Measurements from ENCODE around the gene RASSF6.
A peak's percentile ranks its signal among the peaks of the same experiment; 100 is the strongest.
"Not testable (repeated sequence)": the region's sequence is repeated elsewhere in the genome, so short reads cannot be mapped to it uniquely, and the experiment has no call there.

RASSF6 gene, protein sequence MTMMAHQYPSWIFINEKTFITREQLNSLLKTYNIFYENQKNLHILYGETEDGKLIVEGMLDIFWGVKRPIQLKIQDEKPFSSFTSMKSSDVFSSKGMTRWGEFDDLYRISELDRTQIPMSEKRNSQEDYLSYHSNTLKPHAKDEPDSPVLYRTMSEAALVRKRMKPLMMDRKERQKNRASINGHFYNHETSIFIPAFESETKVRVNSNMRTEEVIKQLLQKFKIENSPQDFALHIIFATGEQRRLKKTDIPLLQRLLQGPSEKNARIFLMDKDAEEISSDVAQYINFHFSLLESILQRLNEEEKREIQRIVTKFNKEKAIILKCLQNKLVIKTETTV

DNA sequence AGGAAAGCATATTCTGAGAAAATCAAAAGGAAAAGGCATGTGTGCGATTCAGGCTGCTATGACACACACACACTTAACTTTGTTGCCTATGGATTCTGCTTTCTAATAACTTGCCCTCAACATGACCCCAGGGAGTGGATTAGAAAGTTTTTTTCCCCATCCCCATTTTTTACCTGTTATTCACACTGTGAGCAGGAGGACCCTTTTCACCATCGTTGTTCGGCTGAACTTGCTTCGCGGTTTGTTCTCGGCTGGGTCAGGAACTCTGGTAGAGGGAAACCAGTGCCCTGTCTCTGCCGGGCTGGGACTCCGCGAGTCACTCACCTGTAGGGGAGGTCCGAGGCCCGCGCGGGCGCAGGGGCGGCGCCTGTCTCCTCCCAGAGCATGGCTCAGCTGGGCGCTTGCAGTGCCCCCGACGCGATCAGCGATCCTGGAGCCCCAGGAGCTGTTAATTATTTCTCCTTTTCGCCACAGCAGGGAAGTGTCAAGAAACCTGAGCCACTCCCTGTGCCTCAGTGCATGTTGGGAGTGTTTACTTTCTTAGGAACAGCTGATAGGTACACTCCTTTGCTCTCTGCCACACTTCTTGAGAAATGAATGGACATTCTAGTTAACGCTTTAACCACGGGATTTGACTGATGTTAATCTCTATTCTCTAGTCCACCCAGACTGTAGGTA lies at the start of gene RASSF6:
RASSF6 (minus strand) TSS at position 322 of the 678 bp plus-strand sequence. CDS start 8,641 bp downstream, outside the sequence.
- no peak for DNase-seq

DNA sequence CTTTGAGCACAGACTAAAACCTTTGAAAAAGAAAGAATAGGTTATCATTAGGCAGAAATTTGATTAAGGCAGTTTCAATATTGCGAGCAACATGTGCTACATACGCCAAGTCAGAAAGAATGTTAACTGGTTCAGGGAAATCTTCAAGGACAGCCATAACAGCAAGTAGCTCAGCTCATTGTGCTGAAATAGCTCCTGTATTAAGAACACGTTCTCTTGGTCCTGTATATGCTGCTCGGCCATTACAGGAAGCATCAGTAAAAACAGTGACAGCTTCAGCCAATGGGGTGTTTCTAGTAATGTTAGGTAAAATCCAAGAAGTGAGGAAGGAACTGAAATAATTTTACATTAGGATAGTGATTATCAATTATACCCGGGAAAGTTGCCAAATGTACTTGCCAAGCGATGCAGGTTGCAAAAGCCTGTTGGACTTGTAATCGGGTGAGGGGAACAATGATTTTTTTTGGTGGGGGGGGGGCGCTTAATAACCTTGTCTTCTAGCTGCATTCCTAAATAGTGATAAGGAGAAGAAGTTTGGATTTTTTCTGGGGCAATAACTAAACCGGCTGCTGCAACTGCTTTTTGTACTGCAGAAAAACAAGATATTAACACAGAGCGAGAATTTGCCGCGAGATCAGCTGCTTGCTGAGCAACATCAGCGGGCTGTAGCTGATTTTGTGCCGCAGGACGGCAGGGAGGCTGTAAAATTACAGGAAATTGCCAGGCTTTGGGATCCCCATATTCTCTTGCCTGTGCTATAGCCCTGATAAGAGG lies 49.4 kb upstream of the RASSF6 start:
- DNase-seq: no peak

DNA sequence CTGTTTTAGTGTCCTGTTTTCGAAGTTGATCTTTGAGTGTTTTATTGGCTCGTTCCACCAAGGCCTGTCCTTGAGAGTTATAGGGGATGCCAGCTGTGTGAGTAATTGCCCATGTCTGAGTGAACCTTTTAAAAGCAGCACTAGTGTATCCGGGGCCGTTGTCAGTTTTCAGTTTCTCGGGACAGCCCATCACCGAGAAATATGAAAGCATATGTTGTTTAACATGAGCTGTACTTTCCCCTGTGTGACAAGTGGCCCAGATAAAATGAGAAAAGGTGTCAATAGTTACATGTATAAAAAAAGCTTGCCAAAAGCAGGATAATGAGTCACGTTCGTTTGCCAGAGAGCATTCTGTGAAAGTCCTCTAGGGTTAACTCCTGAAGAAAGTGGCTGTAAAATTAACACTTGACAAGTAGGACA lies 48.6 kb upstream of the RASSF6 start:
- no peak for DNase-seq

DNA sequence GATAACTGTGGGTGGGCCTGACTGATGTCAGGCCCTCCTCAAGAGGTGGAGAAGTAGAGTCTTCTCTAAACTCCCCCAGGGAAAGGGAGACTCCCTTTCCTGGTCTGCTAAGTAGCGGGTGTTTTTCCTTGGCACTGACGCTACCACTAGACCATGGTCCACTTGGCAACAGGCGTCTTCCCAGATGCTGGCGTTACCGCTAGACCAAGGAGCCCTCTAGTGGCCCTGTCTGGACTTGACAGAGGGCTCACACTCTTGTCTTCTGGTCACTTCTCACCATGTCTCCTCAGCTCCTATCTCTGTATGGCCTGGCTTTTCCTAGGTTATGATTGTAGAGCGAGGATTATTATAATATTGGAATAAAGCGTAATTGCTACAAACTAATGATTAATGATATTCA lies 45.7 kb upstream of the RASSF6 start:
- not testable (repeated sequence) for DNase-seq

DNA sequence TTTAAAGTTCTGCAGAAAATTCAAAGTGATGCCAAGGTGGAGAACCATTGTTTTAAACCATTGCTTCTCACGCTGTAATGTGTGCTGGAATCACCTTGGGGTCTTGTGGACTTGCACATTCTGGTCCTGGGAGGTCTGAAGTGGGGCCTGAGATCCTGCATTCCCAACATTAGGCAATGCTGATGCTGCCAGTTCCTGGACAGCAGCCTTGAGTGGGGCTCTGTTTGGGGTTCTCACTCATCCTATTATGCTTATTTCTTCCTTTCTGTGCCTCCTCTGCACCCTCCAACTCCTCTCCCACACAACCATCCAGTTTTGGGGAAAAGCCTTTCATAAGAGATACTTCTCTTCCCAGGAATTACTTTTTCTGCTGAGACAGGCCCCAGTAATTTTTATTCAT lies 44.2 kb upstream of the RASSF6 start:
- DNase-seq: no peak

DNA sequence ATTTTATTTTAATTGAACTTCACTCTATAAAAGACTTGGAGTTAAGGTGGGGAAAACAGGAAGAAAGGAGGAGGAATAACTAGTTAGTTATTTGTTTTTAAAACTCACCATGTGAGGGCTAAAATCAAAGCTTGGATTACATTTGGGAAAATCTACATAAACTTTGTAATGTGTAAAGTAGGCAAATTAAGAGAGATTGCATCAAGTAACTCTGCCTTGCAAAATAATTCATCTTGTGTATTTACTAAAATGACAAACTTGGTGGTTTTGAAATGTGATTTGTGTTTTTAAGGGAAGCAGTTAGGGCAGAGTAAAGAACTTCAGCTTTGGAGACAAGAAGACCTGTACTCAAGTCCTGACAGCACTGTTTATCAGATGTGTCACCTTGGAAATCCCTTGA lies 43.3 kb upstream of the RASSF6 start:
- no peak for DNase-seq

DNA sequence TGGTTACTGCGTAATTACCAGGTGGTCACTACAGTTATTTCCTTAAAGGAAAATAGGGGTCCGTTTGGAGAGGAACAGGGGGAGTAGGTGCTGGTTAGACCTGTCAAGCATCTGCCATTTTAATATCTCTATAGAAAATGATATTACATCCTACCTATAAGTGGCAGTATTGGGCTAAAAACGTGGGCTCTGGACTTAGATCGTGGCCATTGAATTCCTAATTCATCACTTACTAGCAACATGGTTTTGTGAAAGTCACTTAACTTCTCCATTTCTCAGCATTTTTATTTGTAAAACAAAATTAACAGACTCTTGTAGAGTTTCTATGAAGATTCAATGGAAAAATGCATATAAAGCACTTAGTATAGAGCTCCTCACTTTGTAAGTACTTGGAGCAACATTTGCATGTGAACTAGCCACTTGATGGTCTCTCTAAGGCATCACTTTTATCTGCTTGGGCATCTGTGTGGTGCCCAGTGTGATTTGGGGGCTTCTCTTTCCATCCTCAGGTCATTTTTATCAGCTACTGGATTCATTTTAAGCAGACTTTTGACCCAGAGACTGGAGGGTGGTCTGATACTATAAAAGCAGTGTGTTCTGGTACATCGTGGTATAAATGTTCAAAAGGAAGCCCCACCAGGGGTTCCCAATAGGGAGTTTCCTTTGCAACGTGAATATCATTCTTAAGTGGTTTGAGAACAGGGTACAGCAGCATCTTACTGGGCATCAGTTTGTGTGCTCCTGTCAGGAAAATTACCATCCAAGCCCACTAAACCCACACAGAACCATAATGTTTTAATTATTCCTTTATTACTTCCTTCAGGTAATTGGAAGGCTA lies 42.7 kb upstream of the RASSF6 start:
- DNase-seq: no peak

DNA sequence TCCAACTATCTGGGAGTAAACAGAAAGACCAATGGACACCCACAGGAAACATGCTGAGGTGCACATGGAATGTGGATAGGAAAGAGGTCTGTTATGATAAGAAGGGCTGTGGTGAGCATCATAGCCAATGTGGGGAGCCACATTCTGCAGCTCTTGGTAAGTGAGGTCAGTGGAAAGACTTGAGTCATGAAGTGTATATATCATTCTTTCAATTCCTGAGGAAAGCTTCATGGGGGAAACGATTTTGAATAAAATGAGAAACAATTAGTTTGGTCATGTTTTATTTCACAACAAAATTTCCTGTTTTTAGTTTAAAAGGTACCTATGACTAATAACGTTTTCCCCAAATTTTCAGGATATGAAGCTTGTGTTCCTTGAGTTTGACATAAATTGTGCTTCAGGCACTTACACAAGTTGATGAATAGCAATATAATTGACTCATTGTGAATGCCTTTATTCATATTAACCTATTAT lies 41.4 kb upstream of the RASSF6 start:
- no peak for DNase-seq

DNA sequence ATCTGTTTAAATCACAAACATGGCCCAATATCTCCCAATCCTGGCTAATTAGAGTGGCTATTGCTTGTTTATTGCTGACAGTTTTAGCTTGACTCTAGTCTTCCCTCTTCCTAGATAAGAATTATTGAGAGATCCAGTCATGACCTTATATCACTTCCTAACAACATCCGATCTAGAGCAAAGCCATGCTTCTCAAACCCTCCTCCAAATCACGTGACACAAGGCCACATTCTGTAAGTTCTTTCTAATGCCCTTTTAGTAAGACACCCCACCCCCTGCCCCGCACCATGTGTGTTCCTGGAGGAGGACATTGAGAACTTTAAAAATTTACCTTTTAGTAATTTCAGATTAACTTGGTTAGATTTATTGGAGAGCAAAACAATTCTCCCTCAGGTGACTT lies 40.6 kb upstream of the RASSF6 start:
- DNase-seq: no peak

DNA sequence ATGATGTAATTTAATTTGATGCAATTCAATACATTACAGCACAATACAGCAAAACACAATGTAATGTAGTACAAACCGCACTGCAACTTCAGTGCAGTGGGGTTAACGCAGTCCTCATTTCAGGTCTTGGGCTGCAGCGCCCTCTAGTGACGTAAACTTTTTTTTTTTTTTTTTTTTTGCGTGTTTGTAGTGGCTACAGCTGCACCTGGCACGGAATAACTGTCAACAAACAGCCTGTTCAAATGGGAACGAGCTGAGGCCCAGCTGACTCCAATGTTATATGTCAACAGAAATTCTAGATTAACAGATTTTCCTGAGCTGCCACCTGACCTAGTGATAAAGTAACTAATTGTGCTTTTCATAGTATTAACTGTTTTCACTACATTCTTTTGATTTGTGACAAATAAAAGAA lies 33.5 kb upstream of the RASSF6 start:
- peak; percentile 2 for DNase-seq

DNA sequence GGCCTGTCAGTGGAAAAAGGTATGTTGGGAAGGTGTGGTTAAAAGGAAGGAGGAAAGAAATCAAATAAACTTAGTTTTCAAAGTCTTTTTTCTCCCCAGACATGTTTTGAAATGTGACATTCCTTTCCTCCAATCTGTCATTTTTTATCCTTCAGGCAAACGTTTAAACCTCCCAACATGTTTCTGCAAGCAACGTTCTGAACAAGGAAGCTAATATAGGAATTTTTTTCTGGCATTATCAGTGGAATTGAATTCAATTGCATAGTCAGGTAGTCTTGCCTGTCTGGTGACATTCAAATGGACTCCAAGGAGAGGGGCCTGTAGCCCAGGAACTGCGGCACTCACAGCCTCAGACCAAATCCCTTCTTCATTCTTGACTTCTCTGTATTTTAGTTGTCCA lies 30.0 kb upstream of the RASSF6 start:
- no peak for DNase-seq

DNA sequence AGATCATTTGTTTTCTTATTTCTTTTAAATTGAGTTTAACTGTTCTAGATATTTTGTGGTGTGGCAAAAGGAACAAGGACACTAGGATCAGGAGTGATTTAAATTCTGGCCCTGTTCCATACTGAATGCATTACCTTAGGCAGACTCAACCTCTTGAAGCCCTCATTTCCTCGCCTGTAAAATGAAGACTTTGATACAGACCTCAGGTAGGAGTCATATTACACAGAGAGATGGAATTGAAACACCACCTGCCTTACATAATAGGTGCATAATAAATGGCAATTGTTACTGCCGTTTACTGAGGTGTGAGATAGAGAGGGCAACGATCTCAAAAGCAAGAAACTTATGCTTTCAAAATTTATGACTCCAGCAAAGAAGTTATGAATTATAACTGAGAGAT lies 28.2 kb upstream of the RASSF6 start:
- DNase-seq: no peak

DNA sequence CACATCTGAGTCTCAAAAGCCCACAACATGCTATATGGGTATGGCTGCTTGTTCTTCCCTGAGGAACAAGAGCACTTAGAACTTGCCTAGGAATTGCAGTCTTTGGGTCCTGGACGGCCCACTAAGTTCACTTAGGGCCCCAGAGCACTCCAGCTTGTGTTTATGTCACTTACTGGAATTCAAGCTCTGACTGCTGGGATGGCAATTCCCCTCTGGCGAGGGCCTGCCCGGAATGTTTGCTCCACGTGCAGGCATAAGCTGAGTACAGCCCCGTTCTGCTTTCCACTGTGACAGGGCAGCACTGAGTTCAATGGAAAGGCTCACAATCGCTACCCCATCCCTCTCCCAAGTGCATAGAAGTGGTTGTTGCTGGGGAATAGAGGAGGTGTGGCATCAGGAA lies 25.9 kb upstream of the RASSF6 start:
- DNase-seq: no peak

DNA sequence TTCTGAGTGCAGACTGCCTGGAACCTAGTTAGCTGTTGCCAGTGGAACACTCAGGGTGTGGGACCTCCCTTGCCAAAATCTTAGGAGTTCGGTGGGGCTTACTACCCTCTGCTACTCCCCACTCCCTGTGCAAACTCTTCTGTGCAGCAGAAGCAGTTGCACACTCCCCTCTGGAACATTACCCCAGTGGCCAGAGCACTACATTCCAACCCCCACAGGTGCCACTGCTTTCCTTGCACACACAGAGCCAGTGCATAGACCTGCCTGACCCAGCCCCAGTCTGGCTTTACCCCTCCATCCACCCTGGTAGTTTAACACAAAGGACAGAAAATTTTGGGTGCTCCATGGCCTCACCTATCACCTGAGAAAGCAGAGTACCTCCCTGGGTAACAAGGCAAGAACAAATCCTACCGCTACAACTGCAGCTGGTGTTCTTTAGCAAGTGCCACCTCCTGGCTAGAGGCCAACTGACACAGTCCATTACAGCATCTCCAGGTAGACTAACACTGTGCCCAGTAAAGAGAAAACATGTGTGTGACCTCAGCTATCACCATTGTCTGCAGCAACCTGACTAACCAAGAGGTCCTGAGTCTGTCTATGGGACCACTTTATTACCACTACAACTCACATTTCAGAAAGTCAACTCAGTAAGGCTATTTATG lies 11.5 kb upstream of the RASSF6 start:
- DNase-seq: no peak

DNA sequence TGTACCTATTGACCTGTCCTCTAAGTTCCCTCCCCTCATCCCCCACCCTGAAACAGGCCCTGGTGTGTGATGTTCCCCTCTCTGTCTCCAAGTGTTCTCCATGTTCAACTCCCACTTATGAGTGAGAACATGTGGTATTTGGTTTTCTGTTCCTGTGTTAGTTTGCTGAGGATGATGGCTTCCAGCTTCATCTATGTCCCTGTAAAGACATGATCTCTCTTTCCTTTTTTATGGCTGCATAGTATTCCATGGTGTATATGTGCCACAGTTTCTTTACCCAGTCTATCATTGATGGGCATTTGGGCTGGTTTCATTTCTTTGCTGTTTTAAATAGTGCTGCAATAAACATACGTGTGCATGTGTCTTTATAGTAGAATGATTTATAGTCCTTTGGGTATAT lies 8.6 kb upstream of the RASSF6 start:
- not testable (repeated sequence) for DNase-seq

DNA sequence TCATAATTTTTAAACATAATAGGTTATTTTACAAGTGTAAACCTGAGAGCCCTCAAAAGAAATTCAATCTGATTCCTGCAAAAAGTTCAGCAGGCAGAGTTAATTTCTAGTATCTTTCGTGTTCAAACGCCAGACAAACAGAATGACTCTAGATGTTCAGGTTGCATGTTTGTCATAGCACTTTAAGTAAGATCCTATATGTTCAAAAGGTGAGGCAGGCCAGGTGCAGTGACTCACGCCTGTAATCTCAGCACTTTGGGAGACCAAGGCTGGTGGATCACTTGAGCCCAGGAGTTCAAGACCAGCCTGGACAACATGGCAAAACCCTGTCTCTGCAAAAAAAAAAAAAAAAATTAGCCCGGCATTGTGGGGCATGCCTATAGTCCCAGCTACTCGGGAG lies 1.1 kb upstream of the RASSF6 start:
- DNase-seq: no peak

DNA sequence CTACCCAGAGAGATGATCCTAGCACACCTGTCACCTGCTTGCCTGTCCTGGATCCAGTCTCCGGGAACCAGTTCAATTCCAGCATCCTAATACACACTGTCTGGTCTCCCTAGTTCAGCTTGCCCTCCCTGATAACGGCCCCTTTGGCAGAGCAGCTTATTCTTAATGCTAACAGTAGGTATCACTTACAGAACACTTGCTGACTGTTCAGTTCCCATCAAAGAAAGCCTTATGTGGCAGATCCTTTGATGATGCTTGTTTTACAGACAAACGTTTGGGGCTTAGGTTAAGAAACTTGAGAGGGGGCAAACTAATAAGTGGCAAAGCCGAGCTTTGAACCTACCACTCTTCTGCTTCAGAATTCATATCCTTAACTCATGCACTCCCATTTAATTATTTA lies 890 bp downstream of the RASSF6 start:
- no peak for DNase-seq

DNA sequence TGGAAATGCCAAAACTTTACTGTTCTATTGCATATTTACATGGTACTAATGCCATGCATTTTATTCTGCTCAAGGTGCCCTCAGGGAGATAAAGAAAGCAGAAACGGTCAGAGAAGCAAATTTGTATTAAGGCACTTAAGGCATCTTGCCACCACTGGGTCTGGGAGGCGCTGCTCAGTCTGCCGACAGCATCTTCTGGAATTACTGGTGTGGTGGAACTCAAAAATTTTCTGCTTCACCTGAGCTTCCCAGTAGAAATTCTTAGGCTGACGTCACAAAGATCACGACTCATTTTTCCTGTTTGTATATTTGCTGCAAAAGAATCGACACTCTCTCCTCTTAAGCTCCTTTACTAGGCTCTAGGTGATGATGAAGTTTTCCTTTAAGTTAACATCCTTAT lies 3.0 kb downstream of the RASSF6 start:
- no peak for DNase-seq

DNA sequence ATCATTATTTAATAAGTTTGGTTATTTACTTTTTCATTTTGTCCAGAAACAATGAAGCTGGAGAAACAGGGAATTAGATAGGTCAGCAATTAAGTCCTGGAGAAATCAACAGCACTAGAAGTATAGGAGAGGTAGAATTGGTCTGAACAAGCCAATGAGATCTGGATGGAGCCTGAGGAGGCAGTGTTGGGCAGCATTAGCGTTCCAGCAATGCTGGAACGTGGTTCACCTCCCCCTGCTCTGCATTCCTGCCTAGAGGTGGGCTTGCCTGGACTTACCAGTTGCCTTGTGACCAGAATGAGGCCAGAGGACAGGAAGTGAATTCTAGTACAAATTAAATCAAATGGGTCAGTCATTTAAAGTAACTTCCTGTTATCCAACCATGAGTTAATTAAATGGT lies 4.6 kb downstream of the RASSF6 start:
- DNase-seq: no peak

DNA sequence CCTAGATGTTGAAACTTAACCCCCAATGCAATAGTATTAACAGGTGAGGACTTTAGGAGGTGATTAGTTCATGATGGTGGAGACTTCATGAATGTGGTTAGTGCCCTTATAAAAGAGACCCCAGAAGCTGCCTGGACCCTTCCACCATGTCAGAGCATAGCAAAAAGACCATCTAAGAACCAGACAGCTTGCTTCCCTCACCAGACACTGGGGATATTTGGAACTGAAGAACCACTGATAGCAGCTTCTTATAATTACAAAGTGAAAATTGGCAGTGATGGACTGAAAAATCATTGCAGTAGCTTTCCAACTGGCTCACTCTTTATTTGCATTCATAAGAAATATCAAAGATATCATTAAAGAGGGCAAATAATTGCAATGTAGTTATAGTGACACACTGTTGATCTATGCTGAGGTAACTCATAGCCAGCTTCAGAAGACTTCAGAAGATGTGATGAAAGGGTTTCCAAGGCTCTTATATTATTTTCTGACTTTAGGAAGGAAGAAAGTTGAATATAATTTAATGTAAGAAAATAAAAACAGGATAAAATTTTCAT lies 5.8 kb downstream of the RASSF6 start:
- no peak for DNase-seq

DNA sequence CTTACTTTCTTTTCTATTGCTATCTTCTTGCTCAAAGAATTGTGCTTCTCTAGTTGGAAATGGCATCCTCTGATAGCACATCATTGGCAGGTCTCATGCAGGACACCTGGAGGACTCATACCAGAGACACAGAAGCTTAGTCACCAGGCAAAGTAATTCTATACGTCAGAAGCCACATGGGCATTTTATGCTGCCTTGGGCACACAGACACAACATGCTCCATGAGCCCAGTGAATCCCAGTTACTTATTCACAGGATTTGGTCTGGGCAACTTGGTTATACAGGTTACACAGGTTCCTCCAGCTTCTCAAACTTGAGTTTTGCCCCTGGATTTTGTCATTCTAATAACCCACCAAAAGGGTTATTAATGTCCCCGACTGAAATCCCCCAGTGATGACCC lies 7.1 kb downstream of the RASSF6 start:
- DNase-seq: no peak

DNA sequence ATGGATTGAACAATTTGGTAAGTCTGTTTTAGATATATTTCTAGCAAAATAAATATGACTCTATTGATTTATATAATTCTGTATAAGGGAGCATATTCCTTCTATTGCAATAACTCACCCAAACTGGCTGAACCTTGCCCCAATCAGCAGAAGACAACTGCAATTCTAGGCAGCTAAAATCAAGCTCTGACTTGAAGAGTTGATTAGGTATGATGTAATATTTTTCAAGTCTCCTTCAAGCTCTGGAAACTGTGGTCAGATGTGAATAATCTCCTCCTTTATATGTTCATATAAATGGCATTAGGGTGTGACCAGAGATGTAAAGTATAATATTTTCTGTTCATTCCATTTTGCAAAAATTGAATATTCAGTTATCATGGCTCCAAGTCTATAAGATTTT lies 8.2 kb downstream of the RASSF6 start:
- DNase-seq: no peak

All from CD4-positive, alpha-beta T cell treated with Interleukin-4 for 4 hours (primary cell).